ENCODE measurements around the gene ZNF32.

DNA sequence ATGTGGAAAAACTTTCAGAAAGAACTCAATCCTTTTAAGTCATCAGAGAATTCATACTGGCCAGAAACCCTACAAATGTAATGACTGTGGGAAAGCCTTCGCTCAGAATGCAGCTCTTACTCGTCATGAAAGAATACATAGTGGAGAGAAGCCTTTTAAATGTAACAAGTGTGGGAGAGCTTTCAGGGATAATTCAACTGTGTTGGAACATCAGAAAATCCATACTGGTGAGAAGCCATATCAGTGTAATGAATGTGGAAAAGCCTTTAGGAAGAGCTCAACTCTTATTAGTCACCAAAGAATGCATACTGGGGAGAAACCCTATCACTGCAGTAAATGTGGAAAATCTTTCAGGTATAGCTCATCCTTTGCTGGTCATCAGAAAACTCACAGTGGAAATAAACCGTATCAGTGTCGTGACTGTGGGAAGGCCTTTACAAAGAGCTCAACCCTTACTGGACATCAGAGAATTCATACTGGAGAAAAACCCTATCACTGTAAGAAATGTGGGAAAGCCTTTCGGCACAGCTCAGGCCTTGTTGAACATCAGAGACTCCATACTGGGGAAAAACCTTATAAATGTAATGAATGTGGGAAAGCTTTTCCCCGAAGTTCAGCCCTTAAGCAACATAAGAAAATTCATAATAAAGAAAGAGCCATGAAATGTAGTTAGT, 31.8 kb downstream of the ZNF32 start:
- TF ChIP-seq, protein P1, sequence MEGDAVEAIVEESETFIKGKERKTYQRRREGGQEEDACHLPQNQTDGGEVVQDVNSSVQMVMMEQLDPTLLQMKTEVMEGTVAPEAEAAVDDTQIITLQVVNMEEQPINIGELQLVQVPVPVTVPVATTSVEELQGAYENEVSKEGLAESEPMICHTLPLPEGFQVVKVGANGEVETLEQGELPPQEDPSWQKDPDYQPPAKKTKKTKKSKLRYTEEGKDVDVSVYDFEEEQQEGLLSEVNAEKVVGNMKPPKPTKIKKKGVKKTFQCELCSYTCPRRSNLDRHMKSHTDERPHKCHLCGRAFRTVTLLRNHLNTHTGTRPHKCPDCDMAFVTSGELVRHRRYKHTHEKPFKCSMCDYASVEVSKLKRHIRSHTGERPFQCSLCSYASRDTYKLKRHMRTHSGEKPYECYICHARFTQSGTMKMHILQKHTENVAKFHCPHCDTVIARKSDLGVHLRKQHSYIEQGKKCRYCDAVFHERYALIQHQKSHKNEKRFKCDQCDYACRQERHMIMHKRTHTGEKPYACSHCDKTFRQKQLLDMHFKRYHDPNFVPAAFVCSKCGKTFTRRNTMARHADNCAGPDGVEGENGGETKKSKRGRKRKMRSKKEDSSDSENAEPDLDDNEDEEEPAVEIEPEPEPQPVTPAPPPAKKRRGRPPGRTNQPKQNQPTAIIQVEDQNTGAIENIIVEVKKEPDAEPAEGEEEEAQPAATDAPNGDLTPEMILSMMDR (IDR thresholded peaks at IDR 0.05; ENCODE audit: low read length) = no peak
- TF ChIP-seq EZH2phosphoT487 (IDR thresholded peaks at IDR 0.05; ENCODE audit: low read length) = no peak
- TF ChIP-seq EZH2 (optimal IDR thresholded peaks at IDR 0.05; ENCODE audit: low read depth, low read length) = no peak
